Ureter (tissue), 1 donor: ENCODE data around the gene KLHL17. TPM values are rescaled to one million over a fixed set of nuclear protein-coding genes. Genes with fewer than 3 reads are reported as not detected.

ENCODE experiments used
- total RNA-seq: library from RNA; stranded (reverse); gene quantifications from one replicate; pipeline ENCODE4 v1.2.4, GENCODE V29; 2023
- donor health status: DM: yes; HTN: yes; CAD: no.

KLHL17 gene
- total RNA-seq, 1 donor from 2014 or later = 8.6 TPM

Other genes starting within 250 kb of the KLHL17 start
- gene SAMD11, start 36.7 kb upstream of the KLHL17 start, total RNA-seq = 13.9 TPM
- gene NOC2L, start 1.3 kb upstream of the KLHL17 start, total RNA-seq = 71.9 TPM
- gene PLEKHN1, start 5.9 kb downstream of the KLHL17 start, total RNA-seq = 28.5 TPM
- gene PERM1, start 21.5 kb downstream of the KLHL17 start, total RNA-seq = 0.10 TPM
- gene HES4, start 39.5 kb downstream of the KLHL17 start, total RNA-seq = 63.6 TPM
- 14.9 TPM for gene ISG15, start 52.9 kb downstream of the KLHL17 start, total RNA-seq
- 227 TPM for gene AGRN, start 59.5 kb downstream of the KLHL17 start, total RNA-seq
- gene RNF223, start 113.7 kb downstream of the KLHL17 start, total RNA-seq = 6.3 TPM
- 29.8 TPM for gene C1orf159, start 155.5 kb downstream of the KLHL17 start, total RNA-seq
- gene TTLL10, start 213.3 kb downstream of the KLHL17 start, total RNA-seq = 2.3 TPM
- 3.3 TPM for gene TNFRSF18, start 246.0 kb downstream of the KLHL17 start, total RNA-seq